Measurements from ENCODE around the gene CCDC190.
"Not testable (repeated sequence)": the region's sequence is repeated elsewhere in the genome, so short reads cannot be mapped to it uniquely, and the experiment has no call there.

GRCh38 chr1:162871417-162871816 lies 10.4 kb upstream of the CCDC190 start:
- TF ChIP-seq CTCF, POLR2A (IDR thresholded peaks at IDR 0.05): not testable (repeated sequence)

All from esophagus squamous epithelium (tissue), 4 donors.